CD4-positive, alpha-beta T cell (primary cell): ENCODE results near the gene EIF3A. TPM values are rescaled to one million over a fixed set of nuclear protein-coding genes. Genes with fewer than 3 reads are reported as not detected.

Source experiments
- ATAC-seq: fragments of 200-7000 bp; cut with Tn5 transposase; one replicate; pipeline ENCODE4 v1.10.0; 2022; ENCODE audit warnings: mild to moderate bottlenecking; ENCODE audit not compliant: poor library complexity
- CTCF ChIA-PET: fragments of 350-600 bp; sonication (Branson Sonifier 250); formaldehyde crosslinking; loops from one replicate; lab custom pipeline; 2021; ENCODE audit warnings: antibody characterized with exemption, inconsistent platforms; lab: Charles Lee
- POLR2A ChIA-PET: fragments of 350-600 bp; sonication (Branson Sonifier 250); formaldehyde crosslinking; loops from one replicate; lab custom pipeline; 2021; ENCODE audit warnings: antibody characterized with exemption, inconsistent platforms; lab: Charles Lee
- DNase-seq, 14 experiments: peaks; one replicate each; pipeline ENCODE4 v3.0.0-alpha.2; 2013 to 2020; ENCODE audit warnings: mixed read lengths in 2 of 14
- H3K27ac ChIP-seq, 2 donors: one replicate each; pipeline versions ENCODE4 v1.5.1 to v1.7.0; 2013; ENCODE audit warnings: low read length in 2 of 2, low read depth in 1 of 2, mild to moderate bottlenecking in 1 of 2
- H3K27me3 ChIP-seq, 2 experiments: 1 replicate in 1 of 2; 2 replicates in 1 of 2; pipeline versions ENCODE4 v1.6.1 to v1.7.0; 2013; ENCODE audit warnings: low read length in 2 of 2, control low read depth in 1 of 2, mild to moderate bottlenecking in 1 of 2, moderate library complexity in 1 of 2; ENCODE audit not compliant: insufficient read depth in 2 of 2, control insufficient read depth in 1 of 2
- H3K36me3 ChIP-seq: one replicate; pipeline ENCODE4 v1.6.1; 2013; ENCODE audit warnings: low read length, control low read depth; ENCODE audit not compliant: insufficient read depth
- H3K4me1 ChIP-seq: one replicate; pipeline ENCODE4 v1.6.1; 2013; ENCODE audit warnings: low read length, control low read depth; ENCODE audit not compliant: insufficient read depth
- H3K4me3 ChIP-seq: one replicate; pipeline ENCODE4 v1.5.1; 2013; ENCODE audit warnings: mild to moderate bottlenecking, low read length, moderate library complexity
- H3K9me3 ChIP-seq, 2 experiments: 1 replicate in 1 of 2; 2 replicates in 1 of 2; pipeline versions ENCODE4 v1.6.1 to v1.7.0; 2013; ENCODE audit warnings: low read length in 2 of 2, mild to moderate bottlenecking in 2 of 2, control low read depth in 1 of 2, moderate library complexity in 1 of 2; ENCODE audit not compliant: control insufficient read depth in 1 of 2, insufficient read depth in 1 of 2
- H3K27ac Mint-ChIP-seq: one replicate; pipeline ENCODE4 v1.8.0; 2020; ENCODE audit warnings: mixed read lengths
- H3K27me3 Mint-ChIP-seq: one replicate; pipeline ENCODE4 v1.8.0; 2021; ENCODE audit warnings: mixed read lengths
- H3K36me3 Mint-ChIP-seq: one replicate; pipeline ENCODE4 v1.8.0; 2021; ENCODE audit warnings: low read depth, mixed read lengths
- H3K4me1 Mint-ChIP-seq: one replicate; pipeline ENCODE4 v1.8.0; 2021; ENCODE audit warnings: low read depth, mixed read lengths
- H3K4me3 Mint-ChIP-seq: one replicate; pipeline ENCODE4 v1.8.0; 2020; ENCODE audit warnings: mild to moderate bottlenecking, mixed read lengths
- H3K9me3 Mint-ChIP-seq: one replicate; pipeline ENCODE4 v1.8.0; 2020; ENCODE audit warnings: mixed read lengths
- intact Hi-C, 2 experiments: fragments of 100-400 bp; cut with DNase I in 1 of 2; cut with micrococcal nuclease in 1 of 2; formaldehyde crosslinking; loops; one replicate each; pipeline versions ENCODE4 v1.15.1 to v1.9.0; 2023 to 2025; cut with DNase I, micrococcal nuclease
- total RNA-seq, 174 experiments: library from RNA in 2 of 174; stranded (reverse) in 2 of 174; gene quantifications; one replicate each; pipeline ENCODE4 v1.2.3 and lab custom pipeline; 2021 to 2026
- TF ChIP-seq, protein P1 (sequence below): fragments of 200-600 bp; IDR thresholded peaks from one replicate; pipeline ENCODE4 v1.8.0; 2022; ENCODE audit warnings: antibody characterized with exemption, mild to moderate bottlenecking

EIF3A gene
- total RNA-seq, 2 experiments from 2014 or later, result 129 TPM

DNA sequence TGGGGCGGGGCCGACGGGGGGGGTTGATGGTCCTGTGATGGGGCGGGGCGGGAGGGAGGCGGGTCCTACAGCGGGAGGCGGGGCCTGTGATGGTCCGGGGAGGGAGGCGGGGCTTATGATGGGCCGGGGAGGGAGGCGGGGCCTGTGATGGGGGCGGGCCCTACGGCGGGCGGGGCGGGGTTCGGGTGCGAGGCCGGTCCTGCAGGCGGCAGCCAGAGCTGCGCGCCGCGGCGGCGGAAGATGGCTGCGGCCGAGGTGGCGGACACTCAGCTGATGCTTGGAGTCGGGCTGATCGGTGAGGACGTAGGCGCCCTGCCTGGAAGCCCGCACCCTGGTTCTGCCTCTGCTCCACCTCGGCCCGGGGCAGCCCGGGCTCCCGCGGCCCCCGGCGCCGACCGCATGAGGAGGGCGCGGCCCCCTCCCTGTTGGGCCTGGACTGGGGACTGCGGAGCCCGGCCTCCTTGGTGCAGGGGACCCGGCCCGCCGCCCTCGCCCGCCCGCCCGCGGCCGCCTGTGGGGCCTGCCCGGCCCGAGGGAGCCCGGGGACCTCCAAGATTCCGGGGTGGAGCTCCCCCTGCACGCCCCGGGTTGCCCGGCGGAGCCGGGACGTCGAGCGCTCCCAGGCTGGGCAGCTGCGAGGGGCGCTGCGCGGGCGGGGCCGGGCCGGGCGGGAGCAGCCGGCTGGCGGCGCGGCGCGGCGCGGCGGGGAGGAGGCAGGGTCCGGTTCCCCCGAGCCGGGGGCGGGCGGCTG is 23.5 kb upstream of the EIF3A start, which contains the start of gene DENND10:
Gene DENND10 (plus strand): TSS at position 211 of the 751 bp plus-strand sequence. CDS start 30 bp downstream, at position 241.
- ATAC-seq (peak; percentile 77), DNase-seq (peak; percentile 51 to 90 (median 71))
- intact Hi-C loops, result loop anchor here in 1 of 2 experiments (1.0 to 10.0 kb wide), 3 partner anchors 24 to 621 kb away; partner anchors contain the start of genes EIF3A, INPP5F and SFXN4
- ChIA-PET POLR2A (interaction anchor here (0.5 to 4.8 kb wide), 18 partner anchors 10 to 768 kb away, joined by 3 to 58 read pairs (median 5); partner anchors contain the start of genes EIF3A, GRK5, MCMBP and RGS10), CTCF (interaction anchor here (0.6 to 1.4 kb wide), 6 partner anchors 10 to 401 kb away, joined by 3 to 4 read pairs (median 3); no protein-coding TSS in a partner anchor)
- H3K4me1 ChIP-seq, result peaks cover 26% of the 10 kb centered on the region
- peak within 1 kb of the TSS; percentile 95 for H3K4me3 Mint-ChIP-seq
- H3K9me3 ChIP-seq, result no peaks in the 10 kb centered on the region
- H3K27ac Mint-ChIP-seq, result peak within 1 kb of the TSS; percentile 94
- no peaks in the 10 kb centered on the region for H3K9me3 Mint-ChIP-seq
- H3K4me1 Mint-ChIP-seq, result peaks cover 13% of the 10 kb centered on the region
- H3K27me3 Mint-ChIP-seq, result no peaks in the 10 kb centered on the region
- peaks cover 9% of the 10 kb centered on the region for H3K36me3 ChIP-seq
- peaks cover 12% of the 10 kb centered on the region for H3K36me3 Mint-ChIP-seq
- TF ChIP-seq, protein P1, sequence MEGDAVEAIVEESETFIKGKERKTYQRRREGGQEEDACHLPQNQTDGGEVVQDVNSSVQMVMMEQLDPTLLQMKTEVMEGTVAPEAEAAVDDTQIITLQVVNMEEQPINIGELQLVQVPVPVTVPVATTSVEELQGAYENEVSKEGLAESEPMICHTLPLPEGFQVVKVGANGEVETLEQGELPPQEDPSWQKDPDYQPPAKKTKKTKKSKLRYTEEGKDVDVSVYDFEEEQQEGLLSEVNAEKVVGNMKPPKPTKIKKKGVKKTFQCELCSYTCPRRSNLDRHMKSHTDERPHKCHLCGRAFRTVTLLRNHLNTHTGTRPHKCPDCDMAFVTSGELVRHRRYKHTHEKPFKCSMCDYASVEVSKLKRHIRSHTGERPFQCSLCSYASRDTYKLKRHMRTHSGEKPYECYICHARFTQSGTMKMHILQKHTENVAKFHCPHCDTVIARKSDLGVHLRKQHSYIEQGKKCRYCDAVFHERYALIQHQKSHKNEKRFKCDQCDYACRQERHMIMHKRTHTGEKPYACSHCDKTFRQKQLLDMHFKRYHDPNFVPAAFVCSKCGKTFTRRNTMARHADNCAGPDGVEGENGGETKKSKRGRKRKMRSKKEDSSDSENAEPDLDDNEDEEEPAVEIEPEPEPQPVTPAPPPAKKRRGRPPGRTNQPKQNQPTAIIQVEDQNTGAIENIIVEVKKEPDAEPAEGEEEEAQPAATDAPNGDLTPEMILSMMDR, result no peak
- peak within 1 kb of the TSS; percentile 66 for H3K4me3 ChIP-seq
- H3K27ac ChIP-seq, result peak within 1 kb of the TSS in 1 of 2 donors; percentile 40
- H3K27me3 ChIP-seq, result no peaks in the 10 kb centered on the region

DNA sequence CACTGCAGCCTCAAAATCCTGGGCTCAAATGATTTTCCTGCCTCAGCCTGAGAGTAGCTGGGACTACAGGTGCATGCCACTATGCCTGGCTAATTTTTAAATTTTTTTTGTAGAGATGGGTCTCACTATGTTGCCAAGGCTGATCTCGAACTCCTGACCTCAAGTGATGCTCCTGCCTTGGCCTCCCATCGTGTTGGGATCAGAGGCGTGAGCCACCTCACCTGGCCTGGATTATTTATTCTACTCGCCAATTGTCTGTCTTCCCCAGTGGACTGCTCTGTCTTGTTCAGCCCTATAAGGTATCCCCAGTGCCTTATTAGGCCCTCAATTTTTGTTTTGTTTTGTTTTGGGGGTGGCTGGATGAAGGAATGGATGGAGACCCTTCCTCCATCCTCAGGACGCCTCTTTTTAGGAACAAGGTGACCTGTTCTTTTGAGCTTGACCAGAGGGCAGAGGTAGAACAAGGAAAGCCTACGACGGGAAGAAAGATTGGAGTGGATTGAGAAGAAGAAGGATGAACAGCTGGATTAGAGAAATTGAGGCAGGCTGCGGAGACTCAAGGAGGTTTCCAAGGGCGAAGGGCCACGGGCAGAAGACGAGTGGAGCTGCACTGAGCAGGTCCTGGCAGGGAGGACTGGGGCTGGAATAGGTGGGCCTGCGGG is 22.8 kb upstream of the EIF3A start:
- Histone ChIP-seq H3K4me1 (peaks cover 26% of the 10 kb centered on the region), H3K27me3 (no peaks in the 10 kb centered on the region), H3K36me3 (peaks cover 5% of the 10 kb centered on the region), H3K9me3 (no peaks in the 10 kb centered on the region), H3K4me3 (no peak overlapping the region), H3K27ac (peak overlapping the region in 1 of 2 donors; percentile 40)
- DNase-seq (peak in 1 of 14 experiments; percentile 45), ATAC-seq (no peak)
- Mint-ChIP-seq H3K27ac (peak overlapping the region; percentile 94), H3K9me3 (no peaks in the 10 kb centered on the region), H3K4me1 (peaks cover 13% of the 10 kb centered on the region), H3K27me3 (no peaks in the 10 kb centered on the region), H3K4me3 (peak overlapping the region; percentile 95), H3K36me3 (peaks cover 11% of the 10 kb centered on the region)
- CTCF ChIA-PET, result interaction anchor here (1.1 to 1.4 kb wide), 4 partner anchors 9 to 72 kb away, joined by 3 to 4 read pairs (median 4); no protein-coding TSS in a partner anchor
- TF ChIP-seq, protein P1, result no peak
- intact Hi-C loops, result loop anchor here in 1 of 2 experiments (10.0 kb wide), 1 partner anchor 621 kb away; the partner anchor contains the start of gene INPP5F
- POLR2A ChIA-PET, result interaction anchor here (0.7 to 4.8 kb wide), 13 partner anchors 10 to 769 kb away, joined by 3 to 58 read pairs (median 6); partner anchors contain the start of genes EIF3A, GRK5, MCMBP and RGS10
